MM.1S (cell line): Measurements from ENCODE around the gene HYAL3.

Experiments used
- DNase-seq: peaks from one replicate; pipeline ENCODE4 v3.0.0-alpha.2; 2015
- H2AFZ ChIP-seq: fragments of 300-600 bp; sonication (generic); 2 replicates; pipeline ENCODE4 v1.6.0; 2016; ENCODE audit warnings: antibody characterized with exemption, low read length
- H3F3A ChIP-seq: fragments of 300-600 bp; sonication (generic); 2 replicates; pipeline ENCODE4 v1.6.1; 2016; ENCODE audit warnings: mild to moderate bottlenecking, antibody characterized with exemption, low read length, moderate library complexity, mixed read lengths; ENCODE audit not compliant: insufficient read depth
- H3K27ac ChIP-seq: fragments of 300-600 bp; sonication (generic); 2 replicates; pipeline ENCODE4 v1.5.1; 2016; ENCODE audit warnings: mild to moderate bottlenecking, low read length
- H3K27me3 ChIP-seq: fragments of 300-600 bp; sonication (generic); replicated peaks from 2 replicates; pipeline ENCODE4 v1.6.0; 2016; ENCODE audit warnings: low read length; ENCODE audit not compliant: insufficient read depth
- H3K36me3 ChIP-seq: fragments of 300-600 bp; sonication (generic); replicated peaks from 2 replicates; pipeline ENCODE4 v1.6.1; 2016; ENCODE audit warnings: mild to moderate bottlenecking, low read length, mixed read lengths; ENCODE audit not compliant: insufficient read depth
- H3K4me1 ChIP-seq: fragments of 300-600 bp; sonication (generic); 2 replicates; pipeline ENCODE4 v1.6.1; 2016; ENCODE audit warnings: low read length, mixed read lengths
- H3K4me2 ChIP-seq: fragments of 300-600 bp; sonication (generic); 2 replicates; pipeline ENCODE4 v1.6.0; 2016; ENCODE audit warnings: low read depth, low read length
- H3K4me3 ChIP-seq: fragments of 300-600 bp; sonication (generic); 2 replicates; pipeline ENCODE4 v1.5.1; 2016; ENCODE audit warnings: low read length, mixed read lengths
- H3K79me2 ChIP-seq: fragments of 300-600 bp; sonication (generic); 2 replicates; pipeline ENCODE4 v1.6.1; 2016; ENCODE audit warnings: mixed run types, low read length, mixed read lengths
- H3K9ac ChIP-seq: fragments of 300-600 bp; sonication (generic); 2 replicates; pipeline ENCODE4 v1.6.1; 2016; ENCODE audit warnings: low read length, mixed read lengths
- H3K9me2 ChIP-seq: fragments of 300-600 bp; sonication (generic); replicated peaks from 2 replicates; pipeline ENCODE4 v1.6.1; 2016; ENCODE audit warnings: mild to moderate bottlenecking, low read length, mixed read lengths; ENCODE audit not compliant: insufficient read depth
- H3K9me3 ChIP-seq: fragments of 300-600 bp; sonication (generic); replicated peaks from 2 replicates; pipeline ENCODE4 v1.6.1; 2016; ENCODE audit warnings: mild to moderate bottlenecking, low read length, mixed read lengths; ENCODE audit not compliant: insufficient read depth
- H4K20me1 ChIP-seq: fragments of 300-600 bp; sonication (generic); 2 replicates; pipeline ENCODE4 v1.6.1; 2016; ENCODE audit warnings: mild to moderate bottlenecking, low read length, moderate library complexity, mixed read lengths; ENCODE audit not compliant: insufficient read depth
- CTCF ChIP-seq: fragments of 300-600 bp; sonication (generic); IDR thresholded peaks from 2 replicates; pipeline ENCODE4 v1.5.1; 2016; ENCODE audit warnings: antibody characterized with exemption, low read length, mixed read lengths
- EZH2 ChIP-seq: fragments of 300-600 bp; sonication (generic); optimal IDR thresholded peaks from 2 replicates; pipeline ENCODE3; 2017; ENCODE audit warnings: low read depth, mild to moderate bottlenecking, antibody characterized with exemption, low read length, mixed read lengths
- EZH2phosphoT487 ChIP-seq: fragments of 300-600 bp; sonication (generic); IDR thresholded peaks from 2 replicates; pipeline ENCODE4 v1.6.1; 2018; ENCODE audit warnings: antibody characterized with exemption, low read length

HYAL3 gene

GRCh38 chr3:50268703-50269451 is 30.3 kb downstream of the HYAL3 start, which contains the start of gene SEMA3B:
TSS of gene SEMA3B (plus strand) at chr3:50269147. CDS start at chr3:50269241, 94 bp downstream.
- H3K4me3 ChIP-seq: no peak within 1 kb of the TSS
- no peaks in the 10 kb centered on the region for H3K9me2 ChIP-seq
- H2AFZ ChIP-seq: no peak within 1 kb of the TSS
- H3K27me3 ChIP-seq: peaks cover 79% of the 10 kb centered on the region
- no peaks in the 10 kb centered on the region for H3F3A ChIP-seq
- no peaks in the 10 kb centered on the region for H4K20me1 ChIP-seq
- no peak within 1 kb of the TSS for H3K9ac ChIP-seq
- H3K9me3 ChIP-seq: no peaks in the 10 kb centered on the region
- no peak for TF ChIP-seq EZH2phosphoT487
- DNase-seq: no peak
- H3K36me3 ChIP-seq: no peaks in the 10 kb centered on the region
- no peaks in the 10 kb centered on the region for H3K79me2 ChIP-seq
- no peak within 1 kb of the TSS for H3K4me2 ChIP-seq
- H3K27ac ChIP-seq: no peak within 1 kb of the TSS
- peaks cover 6% of the 10 kb centered on the region; the same call in 1 of the 2 replicates for H3K4me1 ChIP-seq

GRCh38 chr3:50268276-50268675 is 30.9 kb downstream of the HYAL3 start:
- H3K79me2 ChIP-seq: no peaks in the 10 kb centered on the region
- H3K4me1 ChIP-seq: peaks cover 3% of the 10 kb centered on the region; the same call in 1 of the 2 replicates
- peaks cover 73% of the 10 kb centered on the region for H3K27me3 ChIP-seq
- no peak overlapping the region for H3K9ac ChIP-seq
- no peak overlapping the region for H3K4me2 ChIP-seq
- H3K36me3 ChIP-seq: no peaks in the 10 kb centered on the region
- no peak overlapping the region for H3K27ac ChIP-seq
- DNase-seq: no peak
- no peaks in the 10 kb centered on the region for H3K9me2 ChIP-seq
- H3K4me3 ChIP-seq: no peak overlapping the region
- H3K9me3 ChIP-seq: no peaks in the 10 kb centered on the region
- no peak for TF ChIP-seq EZH2
- no peak for TF ChIP-seq EZH2phosphoT487
- no peak for TF ChIP-seq CTCF
- no peak overlapping the region for H2AFZ ChIP-seq
- H3F3A ChIP-seq: no peaks in the 10 kb centered on the region
- H4K20me1 ChIP-seq: no peaks in the 10 kb centered on the region

GRCh38 chr3:50267280-50267913 is 31.8 kb downstream of the HYAL3 start:
- H3K79me2 ChIP-seq: no peaks in the 10 kb centered on the region
- TF ChIP-seq CTCF: no peak
- no peak for TF ChIP-seq EZH2phosphoT487
- TF ChIP-seq EZH2: no peak
- no peak overlapping the region for H3K4me2 ChIP-seq
- H3K27ac ChIP-seq: no peak overlapping the region
- H3K36me3 ChIP-seq: no peaks in the 10 kb centered on the region
- H3K4me1 ChIP-seq: no peaks in the 10 kb centered on the region
- H3K4me3 ChIP-seq: no peak overlapping the region
- H3F3A ChIP-seq: no peaks in the 10 kb centered on the region
- no peak for DNase-seq
- H4K20me1 ChIP-seq: no peaks in the 10 kb centered on the region
- no peak overlapping the region for H3K9ac ChIP-seq
- H3K27me3 ChIP-seq: peaks cover 71% of the 10 kb centered on the region
- H3K9me2 ChIP-seq: no peaks in the 10 kb centered on the region
- no peak overlapping the region for H2AFZ ChIP-seq
- H3K9me3 ChIP-seq: no peaks in the 10 kb centered on the region

GRCh38 chr3:50266836-50267235 is 32.4 kb downstream of the HYAL3 start:
- DNase-seq: no peak
- no peaks in the 10 kb centered on the region for H4K20me1 ChIP-seq
- H3K79me2 ChIP-seq: no peaks in the 10 kb centered on the region
- no peak overlapping the region for H2AFZ ChIP-seq
- peaks cover 66% of the 10 kb centered on the region for H3K27me3 ChIP-seq
- H3K4me3 ChIP-seq: no peak overlapping the region
- H3K4me2 ChIP-seq: no peak overlapping the region
- H3K4me1 ChIP-seq: no peaks in the 10 kb centered on the region
- no peaks in the 10 kb centered on the region for H3F3A ChIP-seq
- no peaks in the 10 kb centered on the region for H3K36me3 ChIP-seq
- H3K9ac ChIP-seq: no peak overlapping the region
- no peak overlapping the region for H3K27ac ChIP-seq
- TF ChIP-seq CTCF (no peak), EZH2phosphoT487 (no peak), EZH2 (no peak)
- no peaks in the 10 kb centered on the region for H3K9me2 ChIP-seq
- no peaks in the 10 kb centered on the region for H3K9me3 ChIP-seq
